Spleen (tissue), 10 donors: Measurements from ENCODE around the gene GJA8. TPM values are rescaled to one million over a fixed set of nuclear protein-coding genes. Genes with fewer than 3 reads are reported as not detected.

Source experiments
- polyA plus RNA-seq, 3 donors: library from polyadenylated mRNA; stranded (reverse); fragments of 200-250 nt; gene quantifications; one replicate each; pipeline ENCODE4 v1.2.1, GENCODE V29; 2013
- total RNA-seq, 7 donors: library from RNA; depleted of rRNA in 3 of 7; stranded (reverse); fragments of >200 nt in 3 of 7; fragmentation: NEBNext Ultra II Directional in 4 of 7; extraction: Animal tissue kit (Norgen Biotek cat#: 25700) in 4 of 7; gene quantifications; one replicate each; pipeline versions ENCODE4 v1.1.0 to v1.2.1, GENCODE V29; 2016 to 2021
- donor health status: healthy with polysubstance abuse.
- donor health status: DM: no; HTN: no; CAD: no; lungs with moderate emphysema.
- donor health status: DM: no; HTN: no; CAD: no.
- donor health status: Bipolar disorder and iron deficiency.
- donor health status: healthy.
- donor health status: DM: no; HTN: no; CAD: no.
- donor health status: DM: yes; HTN: yes; CAD: no.

GJA8 gene
- total and polyA plus RNA-seq, 10 donors: not detected

Other genes starting within 250 kb of the GJA8 start
- 10 to 100 TPM in 3 of 7 donors, 1 to 10 TPM in 4; 7.1 to 18.8 (median 9.6) TPM for gene ACP6, start 232.3 kb upstream of the GJA8 start, total RNA-seq
- gene ACP6, start 232.3 kb upstream of the GJA8 start, polyA plus RNA-seq: 10 to 100 TPM in 1 of 3 donors, 1 to 10 TPM in 2; 8.2 to 11.2 (median 8.4) TPM
- gene GJA5, start 142.2 kb upstream of the GJA8 start, total RNA-seq: 10 to 100 TPM in 2 of 7 donors, 1 to 10 TPM in 5; 2.9 to 19.8 (median 8.4) TPM
- gene GJA5, start 142.2 kb upstream of the GJA8 start, polyA plus RNA-seq: 1 to 10 TPM; 1.5 to 5.7 (median 3.9) TPM
- 10 to 100 TPM; 12.3 to 26.5 (median 18.2) TPM for gene GPR89B, start 25.6 kb downstream of the GJA8 start, total RNA-seq
- 10 to 100 TPM; 10.4 to 13.8 (median 12.1) TPM for gene GPR89B, start 25.6 kb downstream of the GJA8 start, polyA plus RNA-seq
- 10 to 100 TPM; 11.6 to 20.2 (median 17.8) TPM for gene NBPF11, start 249.5 kb downstream of the GJA8 start, total RNA-seq
- 10 to 100 TPM in 2 of 3 donors, 1 to 10 TPM in 1; 7.2 to 11.0 (median 10.2) TPM for gene NBPF11, start 249.5 kb downstream of the GJA8 start, polyA plus RNA-seq